Femur (tissue), 1 donor: ENCODE data around the gene ZNF614.
"Not testable (repeated sequence)": the region's sequence is repeated elsewhere in the genome, so short reads cannot be mapped to it uniquely, and the experiment has no call there.

Experiments used
- DNase-seq: peaks from one replicate; pipeline ENCODE4 v3.0.0-alpha.2; 2017

The ZNF614 gene

DNA sequence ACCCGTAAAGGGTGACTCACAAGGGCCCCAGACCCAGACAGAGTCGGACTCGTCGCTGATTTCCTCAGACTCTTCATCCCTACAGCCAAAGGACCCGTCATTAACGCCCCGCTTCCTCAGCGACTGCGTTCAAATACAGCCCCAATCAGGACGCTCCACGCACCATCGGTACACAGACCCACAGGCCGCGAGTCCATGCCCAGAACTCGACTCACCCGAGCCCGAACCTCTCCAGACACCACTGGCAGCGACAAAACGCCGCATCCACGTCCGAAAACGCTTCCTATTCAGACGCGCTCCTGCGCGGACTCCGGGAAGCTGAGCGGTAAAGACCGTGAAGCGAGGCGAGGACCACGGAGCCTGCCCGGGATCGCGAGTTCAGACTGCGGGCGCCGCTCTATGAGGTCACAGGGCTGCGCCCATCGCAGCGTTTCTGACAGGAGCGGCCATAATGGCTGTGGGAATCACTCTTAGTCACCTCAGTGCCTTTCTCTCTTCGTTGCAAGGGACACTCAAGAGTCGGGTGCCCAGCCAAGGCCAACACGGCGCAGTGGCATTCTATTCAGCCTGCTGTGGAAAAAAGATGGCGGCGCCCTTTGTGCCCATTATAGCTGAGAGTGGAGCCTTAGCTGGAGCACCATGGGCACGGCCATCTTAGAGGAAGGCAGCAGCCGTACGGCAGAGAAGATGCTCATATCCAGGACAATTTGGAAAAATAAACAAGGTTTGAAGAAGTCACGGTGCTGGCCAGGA lies at the start of gene ZNF614:
ZNF614 (minus strand) TSS at position 353 of the 753 bp plus-strand sequence. CDS start 2,634 bp downstream, outside the sequence.
- DNase-seq = peak; percentile 94

DNA sequence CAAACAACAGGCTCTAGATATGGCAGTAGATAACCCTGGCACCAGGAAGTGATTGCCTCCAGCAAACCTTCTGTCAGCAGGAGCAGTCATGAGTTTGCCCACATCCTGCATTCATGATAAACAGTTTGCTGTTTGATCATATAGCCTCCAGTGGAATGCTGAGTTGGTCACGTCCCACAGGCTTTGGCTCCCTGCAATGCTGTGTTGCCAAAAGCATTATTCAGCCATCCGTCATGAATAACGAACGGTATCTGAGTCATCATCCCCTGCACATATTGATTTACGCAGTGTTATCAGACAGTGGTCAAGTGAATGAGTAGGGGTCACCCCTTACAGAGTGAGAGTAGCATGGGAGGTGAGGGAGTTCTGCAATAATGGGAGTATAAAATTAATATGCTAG lies 42.3 kb upstream of the ZNF614 start:
- no peak for DNase-seq

DNA sequence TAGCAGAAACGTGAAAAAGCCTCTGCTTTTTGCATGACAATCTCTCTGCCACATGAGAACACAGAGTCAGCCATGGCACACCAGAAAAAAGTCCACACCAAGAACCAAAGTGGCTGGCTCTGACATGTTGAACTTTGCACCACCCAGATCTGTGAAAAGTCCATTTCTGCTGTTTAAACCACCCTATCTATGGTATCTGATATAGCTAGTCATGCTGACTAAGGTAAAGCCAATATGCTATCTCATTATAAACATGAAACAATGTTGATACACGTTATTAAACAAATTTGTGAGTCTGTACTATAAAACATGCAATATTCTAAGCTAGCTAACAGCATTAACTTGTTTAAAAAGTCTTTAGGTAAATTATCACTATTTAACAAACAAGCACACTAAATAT lies 41.5 kb upstream of the ZNF614 start:
- no peak for DNase-seq

DNA sequence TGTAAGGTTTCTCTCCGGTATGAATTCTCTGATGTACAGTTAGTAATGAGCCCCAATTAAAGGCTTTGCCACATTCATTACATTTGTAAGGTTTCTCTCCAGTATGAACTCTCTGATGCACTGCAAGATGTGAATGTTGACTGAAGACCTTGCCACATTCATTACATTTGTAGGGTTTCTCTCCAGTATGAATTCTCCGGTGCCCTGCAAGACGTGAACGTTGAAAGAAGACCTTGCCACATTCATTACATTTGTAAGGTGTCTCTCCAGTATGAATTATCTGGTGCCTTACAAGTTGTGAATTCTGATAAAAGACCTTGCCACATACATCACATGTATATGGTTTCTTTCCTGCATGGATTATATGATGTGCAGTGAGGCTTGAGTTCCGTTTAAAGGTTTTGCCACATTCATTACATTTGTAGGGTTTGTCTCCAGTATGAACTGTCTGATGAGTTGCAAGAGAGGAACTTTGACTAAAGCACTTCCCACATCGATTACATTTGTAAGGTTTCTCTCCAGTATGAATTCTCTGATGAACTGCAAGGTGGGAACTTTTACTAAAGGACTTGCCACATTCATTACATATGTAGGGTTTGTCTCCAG lies 38.2 kb upstream of the ZNF614 start:
- no peak for DNase-seq

DNA sequence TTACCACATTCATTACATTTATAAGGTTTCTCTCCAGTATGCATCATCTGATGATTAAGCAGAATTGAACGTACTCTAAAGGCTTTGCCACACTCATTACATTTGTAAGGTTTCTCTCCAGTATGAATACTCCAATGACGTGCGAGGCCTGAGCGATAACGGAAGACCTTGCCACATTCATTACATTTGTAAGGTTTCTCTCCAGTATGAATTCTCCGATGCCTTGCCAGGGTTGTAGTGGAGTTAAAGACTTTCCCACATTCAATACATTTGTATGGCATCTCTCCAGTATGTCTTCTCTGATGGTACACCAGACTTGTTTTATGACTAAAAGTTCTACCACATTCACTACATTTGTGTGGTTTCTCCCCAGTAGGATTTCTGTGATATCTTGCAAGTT lies 37.2 kb upstream of the ZNF614 start:
- DNase-seq = no peak

DNA sequence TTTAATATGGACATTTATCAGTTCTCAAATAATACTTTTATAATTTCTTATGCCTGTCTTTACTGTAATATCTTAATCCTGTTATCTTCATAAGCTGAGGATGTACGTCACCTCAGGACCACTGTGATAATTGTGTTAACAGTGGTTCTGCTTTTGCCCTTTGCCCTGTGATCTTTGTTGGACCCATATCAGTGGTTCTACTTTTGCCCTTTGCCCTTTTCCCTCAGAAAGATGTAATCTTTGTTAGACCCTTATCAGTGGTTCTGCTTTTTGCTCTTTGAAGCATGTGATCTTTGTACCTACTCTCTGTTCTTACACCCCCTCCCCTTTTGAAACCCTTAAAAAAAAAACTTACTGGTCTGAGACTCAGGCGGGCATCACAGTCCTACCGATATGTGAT lies 28.3 kb upstream of the ZNF614 start:
- DNase-seq = not testable (repeated sequence)

DNA sequence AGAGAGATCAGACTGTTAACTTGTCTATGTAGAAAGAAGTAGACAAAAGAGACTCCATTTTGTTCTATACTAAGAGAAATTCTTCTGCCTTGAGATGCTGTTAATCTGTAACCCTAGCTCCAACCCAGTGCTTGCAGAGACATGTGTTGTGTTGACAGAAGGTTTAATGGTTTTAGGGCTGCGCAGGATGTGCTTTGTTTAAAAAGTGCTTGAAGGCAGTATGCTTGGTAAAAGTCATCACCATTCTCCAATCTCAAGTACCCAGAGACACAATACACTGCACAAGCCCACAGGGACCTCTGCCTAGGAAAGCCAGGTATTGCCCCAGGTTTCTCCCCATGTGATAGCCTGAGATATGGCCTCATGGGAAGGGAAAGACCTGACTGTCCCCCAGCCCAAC lies 23.6 kb upstream of the ZNF614 start:
- not testable (repeated sequence) for DNase-seq

DNA sequence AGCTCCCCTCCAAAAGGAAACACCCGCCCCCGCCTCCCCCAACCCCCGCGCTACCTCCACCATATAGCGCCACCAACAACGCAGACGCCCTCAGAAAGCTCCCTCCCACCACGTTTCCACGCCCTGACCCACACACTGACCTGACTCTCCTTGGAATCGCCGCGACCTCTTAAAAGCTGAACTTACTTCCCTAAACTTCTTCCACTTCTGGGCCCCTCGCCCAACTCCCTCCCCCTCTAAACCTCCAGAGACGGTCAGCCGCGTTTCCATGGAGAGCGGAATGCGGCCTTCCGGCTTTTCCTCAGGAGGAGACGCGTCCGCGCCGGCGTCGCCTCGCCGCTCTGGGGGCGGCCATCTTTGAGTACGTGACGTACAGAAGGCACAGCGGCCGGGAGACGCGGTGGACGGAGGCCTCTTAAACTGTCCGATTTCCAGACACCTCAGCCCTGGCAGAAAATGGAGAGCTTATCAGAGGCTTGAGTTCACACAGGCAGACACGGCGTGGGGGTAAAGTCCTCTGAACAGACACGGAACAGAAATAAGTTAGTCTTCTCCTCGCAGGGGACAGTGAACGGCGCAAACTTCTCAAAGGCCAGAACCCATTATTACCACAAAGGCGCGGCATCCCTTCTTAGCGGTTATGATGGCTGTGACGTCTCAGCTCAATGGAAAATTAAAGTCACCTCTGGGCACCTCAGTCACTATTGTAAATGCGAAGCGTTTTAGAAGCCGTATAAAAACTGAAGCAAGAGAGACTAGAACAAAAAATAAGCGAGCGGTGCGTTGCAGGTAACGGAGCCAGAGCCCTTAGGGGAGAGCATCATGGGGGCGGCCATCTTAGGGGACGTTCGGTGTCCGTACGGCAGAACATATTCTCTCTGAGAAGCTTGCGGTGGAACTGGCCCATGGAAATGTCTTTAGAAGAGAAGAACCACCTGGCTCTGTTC lies 20.6 kb upstream of the ZNF614 start, which contains the start of gene ZNF432:
ZNF432 (minus strand) TSS at position 284 of the 947 bp plus-strand sequence. CDS start 1,970 bp downstream, outside the sequence.
- peak; percentile 97 for DNase-seq

DNA sequence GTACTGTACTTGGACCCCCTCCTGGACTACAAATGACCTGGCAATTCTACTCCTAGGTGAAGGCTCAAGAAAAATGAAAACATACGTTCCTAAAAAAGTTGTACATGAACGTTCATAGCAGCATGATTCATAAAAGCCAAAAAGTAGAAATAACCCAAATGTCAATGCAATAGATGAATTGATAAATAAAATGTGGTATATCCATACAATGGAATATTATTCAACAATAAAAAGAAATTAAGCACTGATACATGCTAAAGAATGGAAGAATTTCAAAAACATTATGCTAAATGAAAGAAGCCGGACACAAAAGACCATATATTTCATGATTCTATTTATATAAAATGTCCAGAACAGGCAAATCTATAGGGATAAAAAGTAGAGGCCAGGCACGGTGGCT lies 11.0 kb upstream of the ZNF614 start:
- no peak for DNase-seq

DNA sequence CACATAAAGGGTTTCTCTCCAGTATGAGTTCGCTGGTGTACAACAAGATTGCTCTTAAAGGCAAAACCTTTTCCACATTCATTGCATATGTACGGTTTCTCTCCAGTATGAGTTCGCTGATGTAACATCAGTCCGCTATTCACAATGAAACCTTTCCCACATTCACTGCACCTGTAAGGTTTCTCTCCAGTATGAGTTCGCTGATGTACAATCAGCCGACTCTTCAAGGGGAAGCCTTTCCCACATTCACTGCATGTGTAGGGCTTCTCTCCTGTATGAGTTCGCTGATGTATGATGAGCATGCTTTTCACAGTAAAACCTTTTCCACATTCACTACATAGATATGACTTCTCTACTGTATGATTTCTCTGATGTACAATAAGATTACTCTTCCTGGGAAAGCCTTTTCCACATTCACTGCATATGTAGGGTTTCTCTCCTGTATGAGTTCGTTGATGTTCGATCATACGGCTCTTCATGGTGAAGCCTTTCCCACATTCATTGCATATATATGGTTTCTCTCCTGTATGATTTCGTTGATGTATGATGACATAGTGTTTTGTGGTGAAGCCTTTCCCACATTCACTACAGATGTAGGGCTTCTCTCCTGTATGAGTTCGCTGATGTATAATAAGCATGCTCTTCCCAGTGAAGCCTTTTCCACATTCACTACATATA lies 6.0 kb upstream of the ZNF614 start:
- DNase-seq = no peak

DNA sequence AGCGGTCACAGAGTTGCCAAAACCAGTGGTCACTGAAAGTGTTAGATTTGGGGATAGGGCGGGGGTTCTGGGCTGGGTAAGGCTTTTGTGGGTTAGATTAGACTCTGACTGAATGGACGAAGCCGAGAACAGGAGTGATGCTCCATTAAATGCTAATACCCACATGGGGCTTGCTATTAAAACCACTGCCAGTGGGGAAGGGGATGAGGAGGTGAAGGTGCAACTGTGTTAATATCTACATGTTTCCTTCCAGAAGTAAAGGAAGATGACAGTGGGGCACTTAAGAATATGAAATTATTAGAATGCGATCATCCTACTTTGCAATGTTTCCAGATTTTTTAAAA lies 573 bp upstream of the ZNF614 start:
- DNase-seq = no peak

DNA sequence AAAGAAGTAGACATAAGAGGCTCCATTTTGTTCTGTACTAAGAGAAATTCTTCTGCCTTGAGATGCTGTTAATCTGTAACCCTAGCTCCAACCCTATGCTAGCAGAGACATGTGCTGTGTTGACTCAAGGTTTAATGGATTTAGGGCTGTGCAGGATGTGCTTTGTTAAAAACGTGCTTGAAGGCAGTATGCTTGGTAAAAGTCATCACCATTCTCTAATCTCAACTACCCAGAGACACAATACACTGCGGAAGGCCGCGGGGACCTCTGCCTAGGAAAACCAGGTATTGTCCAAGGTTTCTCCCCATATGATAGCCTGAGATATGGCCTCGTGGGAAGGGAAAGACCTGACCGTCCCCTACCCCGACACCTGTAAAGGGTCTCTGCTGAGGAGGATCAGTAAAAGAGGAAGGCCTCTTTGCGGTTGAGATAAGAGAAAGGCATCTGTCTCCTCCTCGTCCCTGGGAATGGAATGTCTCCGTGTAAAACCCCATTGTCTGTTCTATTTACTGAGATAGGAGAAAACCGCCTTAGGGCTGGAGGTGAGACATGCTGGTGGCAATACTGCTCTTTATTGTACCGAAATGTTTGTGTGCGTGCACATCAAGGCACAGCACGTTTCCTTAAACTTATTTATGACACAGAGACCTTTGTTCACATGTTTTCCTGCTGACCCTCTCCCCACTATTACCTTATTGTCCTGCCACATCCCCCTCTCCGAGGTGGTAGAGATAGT lies 1.8 kb downstream of the ZNF614 start:
- DNase-seq = not testable (repeated sequence)

DNA sequence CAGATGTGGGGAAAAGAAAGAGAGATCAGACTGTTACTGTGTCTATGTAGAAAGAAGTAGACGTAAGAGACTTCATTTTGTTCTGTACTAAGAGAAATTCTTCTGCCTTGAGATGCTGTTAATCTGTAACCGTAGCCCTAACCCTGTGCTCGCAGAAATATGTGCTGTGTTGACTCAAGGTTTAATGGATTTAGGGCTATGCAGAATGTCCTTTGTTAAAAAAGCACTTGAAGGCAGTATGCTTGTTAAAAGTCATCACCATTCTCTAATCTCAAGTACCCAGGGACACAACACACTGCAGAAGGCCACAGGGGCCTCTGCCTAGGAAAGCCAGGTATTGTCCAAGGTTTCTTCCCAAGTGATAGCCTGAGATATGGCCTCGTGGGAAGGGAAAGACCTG lies 3.7 kb downstream of the ZNF614 start:
- not testable (repeated sequence) for DNase-seq

DNA sequence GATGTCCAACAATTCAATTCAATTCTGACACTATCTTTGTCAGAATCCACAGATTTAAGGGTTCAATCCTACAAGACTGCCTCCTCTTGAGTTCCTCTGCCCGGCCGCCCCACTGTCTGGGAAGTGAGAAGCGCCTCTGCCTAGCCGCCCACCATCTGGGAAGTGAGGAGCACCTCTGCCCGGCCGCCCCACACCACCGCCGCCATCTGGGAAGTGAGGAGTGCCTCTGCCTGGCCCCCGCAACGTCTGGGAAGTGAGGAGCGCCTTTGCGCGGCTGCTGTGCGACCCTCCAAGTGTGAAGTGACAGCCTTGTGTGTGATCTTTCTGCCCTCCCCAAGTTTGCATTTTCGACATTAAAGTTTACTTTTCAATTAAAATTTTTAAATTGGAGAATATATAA lies 6.0 kb downstream of the ZNF614 start:
- no peak for DNase-seq

DNA sequence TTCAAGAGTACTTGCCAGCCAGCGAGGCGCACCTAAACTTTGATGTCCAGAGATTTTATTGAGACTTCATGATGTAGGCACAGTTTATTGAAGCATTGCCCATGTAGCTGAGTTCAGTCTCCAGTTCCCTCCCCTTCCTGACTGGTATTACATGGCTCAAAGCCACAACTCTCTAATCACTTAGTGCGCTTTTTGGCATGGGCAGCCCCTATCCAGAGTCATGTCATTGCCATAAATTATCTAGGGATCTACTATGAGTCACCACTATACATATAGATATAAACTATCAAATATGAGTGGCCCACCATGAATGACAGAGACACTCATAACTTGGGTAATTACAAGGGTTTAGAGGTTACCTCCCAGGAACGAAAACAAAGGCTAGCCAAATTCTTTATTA lies 7.7 kb downstream of the ZNF614 start:
- DNase-seq = no peak

DNA sequence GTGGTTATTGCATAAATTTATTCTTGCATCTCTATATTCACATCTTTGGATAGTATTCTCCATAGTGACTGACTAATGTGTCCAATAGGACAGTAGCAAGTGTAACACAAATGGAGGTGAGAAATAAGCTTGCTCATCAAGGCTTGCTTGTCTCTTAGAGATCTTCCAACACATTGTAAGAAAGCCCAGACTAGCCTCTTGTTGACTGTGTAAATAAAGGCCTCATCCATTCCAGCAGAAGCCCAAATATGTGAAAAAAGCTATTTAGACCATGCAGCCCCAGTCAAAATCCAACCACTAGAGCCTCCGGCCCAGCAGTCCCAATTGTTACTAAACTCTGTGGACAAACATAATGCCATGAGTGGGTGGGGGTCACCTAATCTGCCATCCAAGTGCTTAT lies 17.5 kb downstream of the ZNF614 start:
- no peak for DNase-seq

DNA sequence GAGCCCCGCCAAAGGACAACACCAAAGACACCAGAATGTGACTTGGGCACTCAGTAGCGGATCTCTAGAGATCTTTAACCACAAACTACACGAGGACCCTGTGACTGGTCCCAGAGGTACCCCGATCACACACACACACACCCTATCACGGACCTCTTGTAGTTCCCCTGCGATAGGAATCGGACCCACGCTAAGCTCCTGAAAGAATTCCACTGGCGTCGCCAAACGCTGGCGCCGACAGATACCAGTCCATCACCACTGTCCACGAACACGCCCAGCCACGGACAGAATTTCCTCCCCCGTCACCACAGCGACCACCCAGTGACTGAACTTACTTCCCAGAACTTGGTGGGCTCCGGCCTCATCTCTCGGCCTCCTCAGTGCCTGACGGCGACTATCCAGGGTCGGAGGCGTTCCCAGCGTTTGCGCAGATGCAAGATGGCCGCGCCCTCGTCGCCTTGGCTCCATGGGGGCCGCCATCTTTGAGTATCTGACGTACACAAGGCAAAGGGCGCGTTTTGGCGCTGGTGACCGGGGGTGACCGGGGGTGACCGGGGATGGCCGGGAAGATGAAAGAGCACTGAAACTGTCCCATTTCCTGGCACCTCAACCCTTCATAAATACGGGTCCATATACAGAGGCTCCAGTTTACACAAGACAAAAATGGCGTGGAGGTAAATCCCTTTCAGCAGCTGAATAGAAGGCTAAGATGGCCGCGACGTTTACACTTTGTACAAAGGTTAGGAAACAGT lies 20.2 kb downstream of the ZNF614 start, which contains the start of gene ZNF615:
ZNF615 (minus strand) TSS at position 406 of the 752 bp plus-strand sequence. CDS start 4,500 bp downstream, outside the sequence.
- peak; percentile 94 for DNase-seq

DNA sequence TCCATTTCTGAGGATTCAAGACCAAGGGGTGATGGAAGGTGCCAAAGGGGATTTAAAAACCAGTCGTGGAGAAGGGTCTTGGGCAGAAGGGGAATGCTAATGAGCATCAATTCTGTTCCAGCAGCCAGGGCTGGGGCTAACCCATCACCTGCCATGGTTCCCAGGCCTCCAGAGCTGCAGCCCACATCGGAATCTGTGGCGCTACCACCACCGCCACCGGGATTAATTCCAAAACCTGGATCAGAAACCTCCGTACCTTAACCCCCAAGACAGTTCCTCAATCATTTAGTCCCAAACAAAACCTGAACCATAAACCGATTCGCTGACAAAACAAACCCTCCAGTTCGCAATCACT lies 20.8 kb downstream of the ZNF614 start:
- peak; percentile 28 for DNase-seq

DNA sequence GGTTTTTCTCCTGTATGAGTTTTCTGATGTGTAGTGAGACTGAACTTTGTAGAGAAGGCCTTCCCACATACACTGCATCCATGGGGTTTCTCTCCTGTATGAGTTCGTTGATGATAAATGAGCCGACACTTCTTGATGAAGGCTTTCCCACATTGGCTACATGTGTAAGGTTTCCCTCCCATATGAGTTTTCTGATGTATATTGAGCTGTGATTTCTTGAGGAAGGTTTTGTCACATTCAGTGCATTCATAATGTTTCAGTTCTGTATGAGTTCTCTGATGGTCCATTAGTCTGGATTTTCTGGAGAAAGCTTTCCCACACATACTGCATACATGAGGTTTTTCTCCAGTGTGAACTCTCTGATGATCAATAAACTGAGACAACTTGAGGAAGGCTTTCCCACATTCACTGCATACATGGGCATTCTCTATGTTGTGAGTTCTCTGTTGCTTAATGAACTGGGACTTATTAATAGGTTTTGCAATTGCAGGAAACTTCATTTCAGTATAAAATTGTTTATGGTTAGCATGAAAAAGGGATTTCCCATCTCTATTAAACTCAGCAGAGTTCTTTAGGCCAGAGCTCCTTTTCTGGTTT lies 34.0 kb downstream of the ZNF614 start:
- DNase-seq = no peak

DNA sequence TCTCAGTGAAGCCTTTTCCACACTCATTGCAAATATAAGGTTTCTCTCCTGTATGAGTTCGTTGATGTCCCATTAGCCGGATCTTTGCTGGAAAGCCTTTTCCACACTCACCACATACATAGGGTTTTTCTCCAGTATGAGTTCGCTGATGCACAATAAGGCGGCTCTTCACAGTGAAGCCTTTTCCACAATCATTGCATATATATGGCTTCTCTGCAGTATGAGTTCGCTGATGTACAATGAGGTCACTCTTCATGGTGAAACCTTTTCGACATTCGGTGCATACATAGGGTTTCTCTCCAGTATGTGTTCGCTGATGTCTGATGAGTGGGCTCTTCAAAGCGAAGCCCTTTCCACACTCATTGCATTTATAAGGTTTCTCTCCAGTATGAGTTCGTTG lies 34.8 kb downstream of the ZNF614 start:
- no peak for DNase-seq
